HCT116 (cell line): ENCODE data around the gene MLYCD. TPM values are rescaled to one million over a fixed set of nuclear protein-coding genes. Genes with fewer than 3 reads are reported as not detected.

Experiments
- ATAC-seq: fragments of 200-7000 bp; cut with Tn5 transposase; 2 replicates; pipeline ENCODE4 v1.9.1; 2020; ENCODE audit warnings: mild to moderate bottlenecking, moderate library complexity
- BruUV-seq: library from RNA; stranded (reverse); fragments of 400-500 nt; replicated peaks from 2 replicates; lab custom pipeline; 2021; lab: Mats Ljungman, UMichigan
- CTCF ChIA-PET: fragments of 300-600 bp; sonication (Branson Sonifier 250); formaldehyde crosslinking; loops from one replicate; lab custom pipeline; 2021; ENCODE audit warnings: antibody characterized with exemption; lab: Charles Lee
- POLR2A ChIA-PET: fragments of 300-600, 350-600 bp; sonication (Branson Sonifier 250); formaldehyde crosslinking; loops from one replicate; lab custom pipeline; 2021; ENCODE audit warnings: antibody characterized with exemption; lab: Charles Lee
- RAD21 ChIA-PET, 2 experiments: fragments of 300-600 bp; sonication (Branson Sonifier 250); formaldehyde crosslinking; loops; one replicate each; lab custom pipeline; 2023; ENCODE audit warnings: low total read pairs in 2 of 2; ENCODE audit not compliant: uncharacterized antibody in 2 of 2, unreplicated experiment in 2 of 2, low non-redundant PET in 1 of 2; lab: Charles Lee
- DNase-seq: peaks from one replicate; pipeline ENCODE4 v3.0.0-alpha.2; 2010; ENCODE audit warnings: low read depth, low spot score
- H2AFZ ChIP-seq: fragments of 200-600 bp; shearing (Covaris generic), sonication (generic); 2 replicates; pipeline ENCODE4 v1.6.1; 2017; ENCODE audit warnings: low read depth, mixed run types, mixed read lengths, antibody characterized with exemption, low read length; ENCODE audit not compliant: poor library complexity, severe bottlenecking
- H3K27ac ChIP-seq: 2 replicates; pipeline ENCODE4 v1.5.1; 2012; ENCODE audit warnings: low read depth, low read length
- H3K27me3 ChIP-seq: fragments of 200-600 bp; sonication (generic); 2 replicates; pipeline ENCODE4 v1.6.1; 2016; ENCODE audit warnings: mixed run types, low read length, mixed read lengths; ENCODE audit not compliant: insufficient read depth
- H3K36me3 ChIP-seq, 2 experiments: fragments of 200-500 bp in 1 of 2; fragments of 200-600 bp in 1 of 2; sonication (Bioruptor generic) in 1 of 2; sonication (generic) in 1 of 2; 2 replicates each; pipeline versions ENCODE4 v1.5.1 to v1.6.1; 2014 to 2016; ENCODE audit warnings: low read length in 2 of 2, inconsistent platforms in 1 of 2, mixed read lengths in 1 of 2, mixed run types in 1 of 2; ENCODE audit not compliant: insufficient read depth in 2 of 2, control insufficient read depth in 1 of 2
- H3K4me1 ChIP-seq, 2 experiments: fragments of 200-600 bp in 1 of 2; sonication (generic) in 1 of 2; 2 replicates each; pipeline versions ENCODE4 v1.5.1 to v1.6.1; 2012 to 2017; ENCODE audit warnings: low read length in 2 of 2, inconsistent platforms in 1 of 2, mild to moderate bottlenecking in 1 of 2, mixed read lengths in 1 of 2, mixed run types in 1 of 2, moderate library complexity in 1 of 2; ENCODE audit not compliant: insufficient read depth in 2 of 2, control insufficient read depth in 1 of 2
- H3K4me2 ChIP-seq: fragments of 200-600 bp; sonication (generic); 2 replicates; pipeline ENCODE4 v1.6.1; 2017; ENCODE audit warnings: mixed run types, low read length, mixed read lengths
- H3K4me3 ChIP-seq, 2 experiments: fragments of 200-600 bp in 1 of 2; sonication (generic) in 1 of 2; replicated peaks in 1 of 2; 2 replicates each; pipeline ENCODE4 v1.5.1; 2011 to 2016; ENCODE audit warnings: low read length in 2 of 2, control low read depth in 1 of 2, low read depth in 1 of 2, mild to moderate bottlenecking in 1 of 2, mixed read lengths in 1 of 2, mixed run types in 1 of 2
- H3K79me2 ChIP-seq: fragments of 200-600 bp; sonication (generic); 2 replicates; pipeline ENCODE4 v1.6.1; 2017; ENCODE audit warnings: mild to moderate bottlenecking, mixed run types, low read length, moderate library complexity, mixed read lengths; ENCODE audit not compliant: insufficient read depth
- H3K9ac ChIP-seq: fragments of 200-600 bp; sonication (generic); 2 replicates; pipeline ENCODE4 v1.6.1; 2016; ENCODE audit warnings: low read length, mixed read lengths
- H3K9me2 ChIP-seq: fragments of 200-600 bp; sonication (generic), shearing (Covaris generic); 2 replicates; pipeline ENCODE4 v1.6.1; 2017; ENCODE audit warnings: mixed run types, mild to moderate bottlenecking, moderate library complexity; ENCODE audit not compliant: insufficient read depth
- H3K9me3 ChIP-seq, 2 experiments: fragments of 200-500 bp in 1 of 2; fragments of 200-600 bp in 1 of 2; sonication (Bioruptor generic) in 1 of 2; sonication (generic) in 1 of 2; 2 replicates each; pipeline ENCODE4 v1.6.1; 2014 to 2017; ENCODE audit warnings: low read length in 2 of 2, mixed read lengths in 2 of 2, inconsistent platforms in 1 of 2, low read depth in 1 of 2, mild to moderate bottlenecking in 1 of 2, mixed run types in 1 of 2, moderate library complexity in 1 of 2; ENCODE audit not compliant: control insufficient read depth in 1 of 2, insufficient read depth in 1 of 2
- H4K20me1 ChIP-seq: fragments of 200-600 bp; sonication (generic), shearing (Covaris generic); 2 replicates; pipeline ENCODE4 v1.6.1; 2017; ENCODE audit warnings: mixed run types, mild to moderate bottlenecking, moderate library complexity; ENCODE audit not compliant: insufficient read depth
- EGR1 ChIP-seq: IDR thresholded peaks from 2 replicates; pipeline ENCODE4 v1.6.1; 2012; ENCODE audit warnings: low read depth
- FOSL1 ChIP-seq: IDR thresholded peaks from 2 replicates; pipeline ENCODE4 v1.6.1; 2012; ENCODE audit warnings: low read depth
- JUND ChIP-seq: IDR thresholded peaks from 2 replicates; pipeline ENCODE4 v1.6.1; 2012
- POLR2A ChIP-seq: IDR thresholded peaks from 2 replicates; pipeline ENCODE4 v1.7.0; 2011; ENCODE audit warnings: borderline replicate concordance; ENCODE audit not compliant: insufficient read depth, insufficient read length; ENCODE audit errors: extremely low read depth
- SIN3A ChIP-seq: IDR thresholded peaks from 2 replicates; pipeline ENCODE4 v1.6.1; 2012; ENCODE audit warnings: low read depth
- SP1 ChIP-seq: IDR thresholded peaks from 2 replicates; pipeline ENCODE4 v1.6.1; 2012; ENCODE audit warnings: low read depth
- ZFX ChIP-seq: fragments of 450-650 bp; IDR thresholded peaks from 2 replicates; pipeline ENCODE4 v1.6.1; 2017
- ZNF274 ChIP-seq: fragments of 200-500 bp; sonication (Bioruptor generic); IDR thresholded peaks from 2 replicates; pipeline ENCODE4 v1.6.1; 2014; ENCODE audit warnings: mild to moderate bottlenecking, low read depth, low read length, inconsistent platforms
- intact Hi-C: fragments of 100-400 bp; cut with micrococcal nuclease; formaldehyde crosslinking; loops from 2 replicates; pipeline ENCODE4 v1.10.0; 2022
- total RNA-seq: library from RNA; stranded (reverse); gene quantifications from one replicate; pipeline ENCODE4 v1.2.1, GENCODE V29; 2021; ENCODE audit not compliant: unreplicated experiment
- TF ChIP-seq, protein P1 (sequence below): IDR thresholded peaks from 2 replicates; pipeline ENCODE4 v1.6.1; 2012; ENCODE audit warnings: low read depth
- TF ChIP-seq, protein P2 (sequence below): IDR thresholded peaks from 2 replicates; pipeline ENCODE4 v1.6.1; 2011; ENCODE audit warnings: mild to moderate bottlenecking, low read length, moderate library complexity; ENCODE audit not compliant: insufficient replicate concordance; ENCODE audit errors: extremely low read depth

MLYCD gene
- total RNA-seq, 1 experiment from 2014 or later = 3.9 TPM

DNA sequence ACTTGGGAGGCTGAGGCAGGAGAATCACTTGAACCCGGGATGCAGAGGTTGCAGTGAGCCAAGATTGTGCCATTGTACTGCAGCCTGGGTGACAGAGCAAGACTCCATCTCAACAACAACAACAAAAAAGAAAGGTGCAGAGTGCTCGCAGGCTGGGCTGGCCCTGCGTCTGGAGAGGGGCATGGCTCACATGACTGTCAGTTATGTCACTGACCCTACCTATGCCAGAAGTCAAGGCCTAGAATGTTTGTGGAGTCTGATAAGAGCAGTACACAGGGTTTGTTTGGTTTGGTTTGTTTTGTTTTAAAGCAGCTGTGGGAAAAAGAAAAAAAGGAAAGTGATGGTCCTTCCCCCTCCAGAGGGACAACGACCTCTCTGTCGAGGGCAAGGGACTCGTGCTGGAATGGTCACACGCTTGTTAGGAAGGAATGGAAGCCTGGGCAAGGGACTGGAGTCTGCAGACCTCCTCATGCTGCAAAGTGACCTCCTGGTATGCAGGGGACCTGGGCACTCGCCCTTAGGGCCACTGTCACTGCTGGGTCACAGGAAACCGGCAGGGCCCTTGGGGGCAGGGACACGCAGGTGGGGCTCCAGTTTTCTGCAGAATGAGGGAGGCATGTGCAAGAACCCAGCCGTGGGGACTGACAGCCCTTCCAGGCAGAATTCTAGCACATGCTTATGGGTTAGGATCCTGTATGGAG is 44.0 kb downstream of the MLYCD start:
- no peak for TF ChIP-seq ZFX
- no peak for TF ChIP-seq SP1
- no peak for TF ChIP-seq SIN3A
- no peak for TF ChIP-seq ZNF274
- TF ChIP-seq POLR2A = no peak
- TF ChIP-seq, protein P1, sequence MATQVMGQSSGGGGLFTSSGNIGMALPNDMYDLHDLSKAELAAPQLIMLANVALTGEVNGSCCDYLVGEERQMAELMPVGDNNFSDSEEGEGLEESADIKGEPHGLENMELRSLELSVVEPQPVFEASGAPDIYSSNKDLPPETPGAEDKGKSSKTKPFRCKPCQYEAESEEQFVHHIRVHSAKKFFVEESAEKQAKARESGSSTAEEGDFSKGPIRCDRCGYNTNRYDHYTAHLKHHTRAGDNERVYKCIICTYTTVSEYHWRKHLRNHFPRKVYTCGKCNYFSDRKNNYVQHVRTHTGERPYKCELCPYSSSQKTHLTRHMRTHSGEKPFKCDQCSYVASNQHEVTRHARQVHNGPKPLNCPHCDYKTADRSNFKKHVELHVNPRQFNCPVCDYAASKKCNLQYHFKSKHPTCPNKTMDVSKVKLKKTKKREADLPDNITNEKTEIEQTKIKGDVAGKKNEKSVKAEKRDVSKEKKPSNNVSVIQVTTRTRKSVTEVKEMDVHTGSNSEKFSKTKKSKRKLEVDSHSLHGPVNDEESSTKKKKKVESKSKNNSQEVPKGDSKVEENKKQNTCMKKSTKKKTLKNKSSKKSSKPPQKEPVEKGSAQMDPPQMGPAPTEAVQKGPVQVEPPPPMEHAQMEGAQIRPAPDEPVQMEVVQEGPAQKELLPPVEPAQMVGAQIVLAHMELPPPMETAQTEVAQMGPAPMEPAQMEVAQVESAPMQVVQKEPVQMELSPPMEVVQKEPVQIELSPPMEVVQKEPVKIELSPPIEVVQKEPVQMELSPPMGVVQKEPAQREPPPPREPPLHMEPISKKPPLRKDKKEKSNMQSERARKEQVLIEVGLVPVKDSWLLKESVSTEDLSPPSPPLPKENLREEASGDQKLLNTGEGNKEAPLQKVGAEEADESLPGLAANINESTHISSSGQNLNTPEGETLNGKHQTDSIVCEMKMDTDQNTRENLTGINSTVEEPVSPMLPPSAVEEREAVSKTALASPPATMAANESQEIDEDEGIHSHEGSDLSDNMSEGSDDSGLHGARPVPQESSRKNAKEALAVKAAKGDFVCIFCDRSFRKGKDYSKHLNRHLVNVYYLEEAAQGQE = no peak
- no peak for TF ChIP-seq EGR1
- TF ChIP-seq JUND = no peak
- TF ChIP-seq, protein P2, sequence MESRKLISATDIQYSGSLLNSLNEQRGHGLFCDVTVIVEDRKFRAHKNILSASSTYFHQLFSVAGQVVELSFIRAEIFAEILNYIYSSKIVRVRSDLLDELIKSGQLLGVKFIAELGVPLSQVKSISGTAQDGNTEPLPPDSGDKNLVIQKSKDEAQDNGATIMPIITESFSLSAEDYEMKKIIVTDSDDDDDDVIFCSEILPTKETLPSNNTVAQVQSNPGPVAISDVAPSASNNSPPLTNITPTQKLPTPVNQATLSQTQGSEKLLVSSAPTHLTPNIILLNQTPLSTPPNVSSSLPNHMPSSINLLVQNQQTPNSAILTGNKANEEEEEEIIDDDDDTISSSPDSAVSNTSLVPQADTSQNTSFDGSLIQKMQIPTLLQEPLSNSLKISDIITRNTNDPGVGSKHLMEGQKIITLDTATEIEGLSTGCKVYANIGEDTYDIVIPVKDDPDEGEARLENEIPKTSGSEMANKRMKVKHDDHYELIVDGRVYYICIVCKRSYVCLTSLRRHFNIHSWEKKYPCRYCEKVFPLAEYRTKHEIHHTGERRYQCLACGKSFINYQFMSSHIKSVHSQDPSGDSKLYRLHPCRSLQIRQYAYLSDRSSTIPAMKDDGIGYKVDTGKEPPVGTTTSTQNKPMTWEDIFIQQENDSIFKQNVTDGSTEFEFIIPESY = no peak
- no peak for TF ChIP-seq FOSL1
- TF ChIP-seq, all 23 proteins: peak for 0
- CTCF ChIA-PET = no interaction called here
- BruUV-seq = no TSS peak
- Histone ChIP-seq H3K4me1 (peaks cover 0 to 10% of the 10 kb centered on the region in 2 experiments; a peak in 1 of 4 replicates), H2AFZ (no peak overlapping the region), H3K79me2 (no peaks in the 10 kb centered on the region), H3K4me3 (no peak overlapping the region), H3K27me3 (no peaks in the 10 kb centered on the region), H3K9me3 (no peaks in the 10 kb centered on the region), H3K36me3 (no peaks in the 10 kb centered on the region), H3K9ac (no peak overlapping the region), H3K27ac (no peak overlapping the region), H3K9me2 (no peaks in the 10 kb centered on the region), H3K4me2 (no peak overlapping the region), H4K20me1 (no peaks in the 10 kb centered on the region)
- intact Hi-C loops = no loop called here
- RAD21 ChIA-PET = interaction anchor here in 1 of 2 experiments (0.6 kb wide), 1 partner anchor 54 kb away, joined by 8 read pairs; no protein-coding TSS in a partner anchor
- POLR2A ChIA-PET = no interaction called here
- ATAC-seq = no peak
- no peak for DNase-seq
